SK-N-SH treated with all-trans-retinoic acid at 6 μM for 48 hours (cell line): ENCODE data around the gene BMP8B.

Experiments
- GLIS3 ChIP-seq: fragments of 250-450 bp; sonication (Bioruptor Pico); IDR thresholded peaks from 2 replicates; pipeline ENCODE4 v1.5.0; 2020; ENCODE audit warnings: mild to moderate bottlenecking, moderate library complexity
- ISL1 ChIP-seq: fragments of 250-450 bp; sonication (Bioruptor Pico); IDR thresholded peaks from 2 replicates; pipeline ENCODE4 v2.1.2; 2022; ENCODE audit warnings: mild to moderate bottlenecking, moderate library complexity
- POU6F1 ChIP-seq: fragments of 250-450 bp; sonication (Bioruptor Pico); IDR thresholded peaks from 2 replicates; pipeline ENCODE4 v1.8.0; 2021; ENCODE audit warnings: low read depth, mild to moderate bottlenecking, moderate library complexity, borderline replicate concordance
- RARB ChIP-seq: fragments of 250-450 bp; sonication (Bioruptor Pico); IDR thresholded peaks from 2 replicates; pipeline ENCODE4 v1.8.0; 2021; ENCODE audit warnings: mild to moderate bottlenecking, moderate library complexity
- TOX ChIP-seq: fragments of 250-450 bp; sonication (Bioruptor Pico); IDR thresholded peaks from 2 replicates; pipeline ENCODE4 v1.8.0; 2021; ENCODE audit warnings: mild to moderate bottlenecking, moderate library complexity, borderline replicate concordance

GRCh38 chr1:39738622-39739366, 49.9 kb downstream of the BMP8B start, which contains the start of gene PPIE:
- no peak for TF ChIP-seq POU6F1 (CRISPR knock-in tag)
- no peak for TF ChIP-seq ISL1 (CRISPR knock-in tag)
- no peak for TF ChIP-seq RARB
- TF ChIP-seq TOX (CRISPR knock-in tag) = no peak
- no peak for TF ChIP-seq GLIS3 (CRISPR knock-in tag)
